AG09309 (cell line): Measurements from ENCODE around the gene CCL28.
A peak's percentile ranks its signal among the peaks of the same experiment; 100 is the strongest.
"Not testable (repeated sequence)": the region's sequence is repeated elsewhere in the genome, so short reads cannot be mapped to it uniquely, and the experiment has no call there.

Experiments
- DNase-seq: peaks from one replicate; pipeline ENCODE4 v3.0.0-alpha.2; 2010; ENCODE audit warnings: low read depth
- H3K4me3 ChIP-seq: 2 replicates; pipeline ENCODE4 v1.5.1; 2011; ENCODE audit warnings: mild to moderate bottlenecking, low read depth, low read length, moderate library complexity; ENCODE audit not compliant: control insufficient read depth
- CTCF ChIP-seq: IDR thresholded peaks from 2 replicates; pipeline ENCODE4 v1.5.1; 2011; ENCODE audit warnings: mild to moderate bottlenecking, low read depth, low read length, inconsistent platforms; ENCODE audit not compliant: insufficient read depth, control insufficient read depth; ENCODE audit errors: missing control alignments

Gene CCL28

GRCh38 chr5:43412156-43412555 lies at the start of gene CCL28:
Gene CCL28, minus strand, starts transcription at chr5:43412391. Its CDS starts 75 bp downstream, at chr5:43412316.
- H3K4me3 ChIP-seq: no peak within 1 kb of the TSS
- no peak for TF ChIP-seq CTCF
- no peak for DNase-seq

GRCh38 chr5:43461066-43461465 lies 48.9 kb upstream of the CCL28 start:
- no peak for TF ChIP-seq CTCF
- DNase-seq: no peak
- no peak overlapping the region for H3K4me3 ChIP-seq

GRCh38 chr5:43456556-43456955 lies 44.4 kb upstream of the CCL28 start:
- DNase-seq: no peak
- TF ChIP-seq CTCF: no peak
- no peak overlapping the region for H3K4me3 ChIP-seq

- H3K4me3 ChIP-seq: not testable (repeated sequence)
Measured at GRCh38 chr5:43441575-43441974, 29.4 kb upstream of the CCL28 start.

GRCh38 chr5:43437062-43437660 lies 25.0 kb upstream of the CCL28 start:
- DNase-seq: no peak
- no peak for TF ChIP-seq CTCF
- H3K4me3 ChIP-seq: no peak overlapping the region

More at GRCh38 chr5:43441575-43441974, 29.4 kb upstream of the CCL28 start:
- DNase-seq: not testable (repeated sequence)

GRCh38 chr5:43433382-43433781 lies 21.2 kb upstream of the CCL28 start:
- TF ChIP-seq CTCF: no peak

GRCh38 chr5:43432486-43433375 lies 20.5 kb upstream of the CCL28 start:
- TF ChIP-seq CTCF: no peak
- DNase-seq: peak; percentile 73
- no peak overlapping the region for H3K4me3 ChIP-seq

More at GRCh38 chr5:43433382-43433781, 21.2 kb upstream of the CCL28 start:
- H3K4me3 ChIP-seq: no peak overlapping the region
- no peak for DNase-seq
